ENCODE data around the gene GUCA2B. TPM values are rescaled to one million over a fixed set of nuclear protein-coding genes. Genes with fewer than 3 reads are reported as not detected.

The GUCA2B gene
- total RNA-seq, 1 experiment from 2014 or later: not detected

DNA sequence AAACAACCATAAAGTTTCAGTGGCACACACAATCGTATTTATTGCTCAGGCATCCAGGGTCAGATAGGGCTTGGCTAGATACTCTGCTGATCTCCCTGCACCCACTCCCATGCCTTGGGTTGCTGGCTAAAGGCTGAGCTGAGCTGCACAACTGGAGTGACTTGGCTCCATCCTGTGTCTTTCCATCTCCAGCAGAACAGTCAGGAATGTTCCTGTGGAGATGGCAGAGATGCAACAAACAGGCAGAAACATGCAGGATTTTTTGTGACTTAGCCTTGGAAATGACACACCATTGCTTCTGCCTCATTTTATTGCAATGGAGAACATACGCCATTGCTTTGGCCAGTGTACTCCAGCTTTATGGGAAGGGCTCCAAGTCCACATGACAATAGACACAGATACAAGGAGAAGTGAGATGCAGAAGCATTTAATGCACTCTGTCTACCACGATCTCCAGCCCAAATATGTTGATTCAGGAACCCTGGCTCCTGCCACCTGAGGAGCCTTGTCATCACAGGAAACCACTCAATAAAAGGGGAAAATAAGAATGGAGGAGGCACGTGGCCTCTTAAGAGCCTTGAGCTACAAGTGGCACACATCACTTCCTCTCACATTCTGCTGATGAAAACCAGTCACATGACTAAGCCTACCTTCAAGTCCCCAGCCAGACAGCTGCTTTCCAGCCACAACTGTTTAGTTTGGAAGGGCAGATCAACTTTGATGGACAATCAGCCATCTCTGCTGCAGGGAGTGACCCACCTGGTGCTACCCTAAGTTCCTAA, 10.1 kb upstream of the GUCA2B start:
- no peak for DNase-seq (ENCODE audit: extremely low read depth, low read depth)

GRCh38 chr1:42143896-42144710, 9.1 kb upstream of the GUCA2B start:
- DNase-seq (ENCODE audit: extremely low read depth, low read depth): no peak

DNA sequence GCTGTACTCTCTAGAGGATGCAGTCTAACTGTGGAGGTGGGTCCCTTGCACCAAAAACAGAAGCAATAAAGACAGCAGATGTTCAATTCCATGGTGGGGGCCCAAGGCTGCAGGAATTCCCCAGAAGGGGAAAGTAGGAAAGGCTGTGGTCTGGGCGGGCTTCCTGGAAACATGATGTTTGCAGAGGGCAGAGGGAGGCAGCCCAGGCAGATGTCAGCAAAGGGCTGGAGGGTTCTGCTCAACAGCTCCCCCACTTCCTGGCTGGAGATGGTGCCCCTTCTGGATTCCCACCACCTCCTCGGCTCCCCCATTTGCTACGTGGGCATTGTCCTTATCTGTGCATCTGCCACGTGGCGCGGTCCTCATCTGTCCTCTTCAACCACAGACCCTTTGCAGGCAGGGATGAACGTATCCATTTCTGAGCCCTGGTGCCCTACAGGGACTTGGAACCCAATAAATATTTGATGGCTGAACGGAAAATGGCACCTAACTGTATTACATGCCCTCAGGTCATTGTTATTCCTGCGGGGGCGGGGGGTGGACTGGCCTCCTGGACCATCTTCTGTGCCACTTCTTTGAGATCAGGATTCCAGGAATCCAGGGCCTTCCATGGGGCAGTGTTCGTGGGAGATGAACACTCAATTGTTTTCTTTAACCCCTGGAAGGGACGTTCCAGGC, 8.4 kb upstream of the GUCA2B start:
- DNase-seq (ENCODE audit: extremely low read depth, low read depth): no peak

GRCh38 chr1:42145389-42145716, 7.9 kb upstream of the GUCA2B start:
- no peak for DNase-seq (ENCODE audit: extremely low read depth, low read depth)

GRCh38 chr1:42145764-42146625, 7.2 kb upstream of the GUCA2B start:
- DNase-seq (ENCODE audit: extremely low read depth, low read depth): no peak

DNA sequence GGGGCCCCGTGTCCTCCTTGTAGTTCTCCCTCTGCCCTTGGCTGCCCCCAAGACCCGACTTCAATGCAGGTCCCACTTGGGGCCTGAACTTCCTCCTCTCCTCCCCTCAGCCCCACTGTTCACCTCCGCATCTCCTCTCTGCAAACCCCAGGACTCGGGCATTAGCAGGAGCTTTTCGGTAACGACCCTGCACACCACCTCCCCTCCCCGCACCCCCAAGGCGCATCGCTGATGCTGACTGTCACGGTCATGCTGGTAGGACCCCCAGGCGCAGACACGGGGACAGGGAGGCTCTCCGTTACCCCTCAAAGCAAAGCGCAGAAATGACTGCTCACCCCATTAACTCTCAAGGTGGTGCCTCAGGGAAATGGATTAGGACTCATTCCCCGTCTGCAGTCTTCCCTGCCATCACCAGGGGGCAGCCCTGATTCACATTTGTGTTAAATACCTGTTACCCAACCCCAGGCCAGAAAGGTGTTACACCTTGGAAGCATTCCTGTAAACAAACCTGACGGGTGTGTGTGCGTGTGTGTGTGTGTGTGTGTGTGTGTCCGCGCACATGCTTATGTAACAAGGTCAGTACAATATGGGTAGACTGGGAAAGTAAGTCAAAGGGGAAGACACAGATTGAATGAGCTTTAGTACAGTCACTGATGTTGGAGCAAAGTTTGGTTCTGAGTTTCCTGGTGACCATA, 6.4 kb upstream of the GUCA2B start:
- DNase-seq (ENCODE audit: extremely low read depth, low read depth): peak; percentile 56

- DNase-seq (ENCODE audit: extremely low read depth, low read depth): no peak
Observed at GRCh38 chr1:42148166-42148565, 5.0 kb upstream of the GUCA2B start.

GRCh38 chr1:42150651-42151050, 2.6 kb upstream of the GUCA2B start:
- no peak for DNase-seq (ENCODE audit: extremely low read depth, low read depth)

DNA sequence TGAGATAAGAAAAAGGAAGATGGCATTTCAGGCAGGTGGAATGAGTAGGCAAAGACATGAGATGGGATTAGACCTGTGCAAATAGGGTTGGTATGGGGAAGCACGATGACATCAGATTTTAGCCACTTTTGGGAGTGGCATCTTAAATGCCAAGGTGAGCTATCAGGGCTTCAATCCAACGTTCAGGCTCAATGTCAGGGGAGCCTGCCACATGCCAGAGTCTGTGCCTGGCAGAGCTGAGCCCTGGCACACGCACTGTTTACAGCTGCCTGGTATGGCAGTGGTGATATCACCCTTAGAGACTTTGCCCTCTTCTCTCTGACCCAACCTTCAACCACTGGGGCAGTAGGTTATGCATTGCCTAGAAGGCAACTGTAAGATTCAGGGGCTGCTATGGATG, 1.1 kb upstream of the GUCA2B start:
- DNase-seq (ENCODE audit: extremely low read depth, low read depth): no peak

- no peak for DNase-seq (ENCODE audit: extremely low read depth, low read depth)
Observed at GRCh38 chr1:42153624-42154023, 414 bp downstream of the GUCA2B start.

DNA sequence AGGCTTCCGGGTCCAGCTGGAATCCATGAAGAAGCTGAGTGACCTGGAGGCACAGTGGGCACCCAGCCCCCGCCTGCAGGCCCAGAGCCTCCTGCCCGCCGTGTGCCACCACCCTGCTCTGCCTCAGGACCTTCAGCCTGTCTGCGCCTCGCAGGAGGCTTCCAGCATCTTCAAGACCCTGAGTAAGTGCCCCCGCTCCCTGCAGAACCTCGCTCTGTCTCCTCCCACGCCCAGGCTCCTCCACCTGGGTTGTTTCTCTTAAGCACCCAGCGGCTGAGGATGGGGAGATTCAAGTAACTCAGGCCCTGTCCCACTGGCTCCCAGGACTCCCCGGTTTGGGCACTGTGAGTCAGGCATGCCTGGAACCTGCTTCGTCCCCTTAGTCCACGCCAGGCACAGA, 1.5 kb downstream of the GUCA2B start:
- no peak for DNase-seq (ENCODE audit: extremely low read depth, low read depth)

- DNase-seq (ENCODE audit: extremely low read depth, low read depth): no peak
Observed at GRCh38 chr1:42155362-42155761, 2.2 kb downstream of the GUCA2B start.

- DNase-seq (ENCODE audit: extremely low read depth, low read depth): no peak
Observed at GRCh38 chr1:42157667-42158066, 4.5 kb downstream of the GUCA2B start.

GRCh38 chr1:42158189-42158588, 5.0 kb downstream of the GUCA2B start:
- no peak for DNase-seq (ENCODE audit: extremely low read depth, low read depth)

DNA sequence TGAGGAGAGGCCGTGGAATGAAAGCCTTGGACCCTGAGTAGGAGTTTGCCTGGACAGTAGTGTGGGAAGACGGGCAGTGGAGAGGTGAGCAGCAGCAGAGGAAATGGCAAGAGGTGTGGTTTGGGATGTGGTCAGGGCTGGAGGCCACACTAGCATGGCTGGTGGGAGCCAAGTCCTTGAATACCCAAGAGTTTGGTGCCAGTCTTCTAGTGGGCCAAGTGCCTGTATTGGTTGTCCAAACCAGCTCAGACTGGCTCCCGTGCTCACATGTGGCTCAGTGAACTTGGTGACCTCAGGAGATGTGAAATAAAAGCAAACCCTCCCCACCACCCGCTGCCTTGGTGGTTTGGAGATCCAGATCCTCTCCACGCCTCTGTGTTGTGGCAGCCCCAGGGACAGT, 9.0 kb downstream of the GUCA2B start:
- DNase-seq (ENCODE audit: extremely low read depth, low read depth): no peak

DNA sequence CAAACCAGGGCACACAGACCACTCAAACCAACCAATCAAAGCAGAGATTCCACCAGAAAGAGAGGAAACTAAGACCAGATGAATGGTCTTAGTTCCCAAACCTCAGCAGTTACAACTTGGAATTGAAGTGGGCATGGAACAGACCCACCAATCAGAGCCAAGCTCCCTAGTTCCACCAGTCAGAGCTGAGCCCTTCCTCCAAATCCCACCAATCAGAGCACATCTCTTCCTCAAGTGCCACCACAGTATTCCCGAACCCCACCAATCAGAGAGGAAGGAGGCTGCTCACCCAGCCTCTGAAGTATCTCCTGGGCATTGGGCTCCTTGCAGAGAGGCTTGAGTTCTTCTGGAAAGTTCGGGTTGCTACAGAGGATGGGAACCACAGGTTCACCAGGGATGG, 9.9 kb downstream of the GUCA2B start:
- DNase-seq (ENCODE audit: extremely low read depth, low read depth): no peak

DNA sequence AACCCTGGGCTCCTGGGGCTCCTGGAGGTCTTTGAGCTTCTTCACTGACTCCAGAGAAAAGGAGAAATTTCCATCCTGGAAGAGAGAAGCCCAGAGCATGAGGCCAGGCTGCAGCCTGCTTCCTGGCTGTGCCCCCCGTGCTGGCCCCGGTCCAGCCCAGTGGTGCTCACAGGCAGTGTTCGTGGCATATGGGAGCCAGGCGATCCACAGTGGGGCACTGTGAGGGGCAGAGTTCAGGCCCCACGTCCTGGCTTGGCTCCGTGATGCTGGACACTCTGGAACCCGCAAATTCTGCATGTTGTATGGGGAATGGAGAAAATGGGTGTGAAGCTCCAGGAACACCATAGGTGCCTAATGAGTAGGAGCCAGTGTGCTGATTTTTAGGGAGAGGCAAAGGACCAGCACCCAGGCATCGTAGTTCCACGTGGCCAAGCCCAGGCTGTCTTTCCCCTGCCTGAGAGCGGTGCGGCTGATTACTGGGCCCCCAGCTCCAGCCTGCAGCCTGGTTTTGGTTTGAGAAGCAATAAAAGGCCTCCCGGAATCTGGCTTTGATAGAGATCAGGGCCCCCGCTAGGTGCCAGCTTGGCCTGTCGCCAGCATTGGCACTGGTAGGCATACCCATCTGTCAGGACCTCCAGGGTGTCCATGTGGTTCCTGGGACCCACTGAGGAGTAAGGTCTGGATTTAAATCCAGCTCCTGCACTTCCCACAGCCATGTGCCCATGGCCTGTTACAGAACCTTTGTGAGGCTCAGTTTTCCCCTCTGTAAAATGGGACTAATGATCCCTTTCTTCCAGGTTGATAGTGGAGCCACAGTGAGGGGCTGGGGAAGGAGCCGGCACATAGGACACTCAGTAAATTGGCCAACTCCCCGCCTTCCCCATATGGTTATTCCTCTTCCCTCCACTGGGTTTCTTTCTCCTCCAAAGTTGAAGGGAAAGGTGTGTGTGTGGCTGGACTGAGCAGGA, 10.6 kb downstream of the GUCA2B start:
- DNase-seq (ENCODE audit: extremely low read depth, low read depth): no peak

DNA sequence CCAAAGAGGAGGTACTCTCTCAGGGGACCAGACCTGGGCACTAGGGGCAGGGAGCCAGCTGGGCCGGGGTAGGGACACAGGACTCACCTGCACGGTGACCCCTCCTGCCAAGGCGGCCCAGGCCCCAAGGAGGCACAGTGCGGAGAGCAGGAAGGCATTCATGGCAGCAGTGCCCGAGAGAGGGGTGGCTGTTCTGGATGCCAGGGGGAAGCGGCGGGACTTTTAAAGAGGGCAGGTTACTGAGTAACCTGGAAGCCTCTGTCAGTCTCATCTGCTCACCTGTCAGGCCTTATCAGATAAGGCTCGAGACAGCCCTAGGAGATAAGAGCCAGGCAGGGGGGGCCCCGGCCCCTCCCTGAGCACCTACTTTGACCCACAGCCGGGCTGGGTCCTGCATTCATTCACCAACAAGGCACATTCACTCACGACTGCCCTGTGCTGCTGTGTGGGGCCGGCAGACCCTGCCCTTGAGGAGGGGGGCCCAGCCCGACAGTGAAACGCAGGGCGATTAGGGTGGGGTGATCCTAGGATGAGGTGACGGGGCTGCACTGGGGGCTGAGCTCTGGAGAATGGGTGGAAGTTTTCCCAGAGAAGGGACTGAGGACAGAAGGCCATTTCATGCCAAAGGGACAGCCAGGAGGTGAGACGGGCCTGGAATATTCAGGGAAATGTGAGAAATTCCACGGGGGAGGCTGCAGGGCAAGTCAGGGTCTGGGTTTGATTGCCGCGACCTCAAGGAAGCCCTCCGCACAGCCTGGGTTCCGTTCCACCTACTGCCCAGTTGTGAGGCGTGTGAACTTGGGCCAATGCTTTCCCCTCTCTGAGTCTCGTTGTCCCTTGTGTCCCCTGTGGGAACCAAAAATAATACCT, 11.6 kb downstream of the GUCA2B start, which contains the start of gene GUCA2A:
Gene GUCA2A (minus strand): TSS at position 195 of the 870 bp plus-strand sequence. CDS start 33 bp downstream, at position 162.
- no peak for DNase-seq (ENCODE audit: extremely low read depth, low read depth)
